ENCODE measurements around the gene TAOK3.
A peak's percentile ranks its signal among the peaks of the same experiment; 100 is the strongest.

The TAOK3 gene

GRCh38 chr12:118373616-118374015 is 909 bp upstream of the TAOK3 start:
- Histone ChIP-seq H3K9me3 (ENCODE audit: insufficient read depth, low read length) (no peaks in the 10 kb centered on the region), H3F3A (ENCODE audit: insufficient read depth) (peaks cover 32% of the 10 kb centered on the region), H3K27me3 (ENCODE audit: low read length) (no peaks in the 10 kb centered on the region), H3K4me3 (ENCODE audit: insufficient read depth, low read length, poor library complexity, severe bottlenecking) (peak overlapping the region; percentile 94), H3K79me2 (ENCODE audit: insufficient read depth, low read length) (peaks cover 44% of the 10 kb centered on the region), H3K9ac (ENCODE audit: low read length) (peak overlapping the region; percentile 67), H4K20me1 (ENCODE audit: low read depth, low read length) (peaks cover 8% of the 10 kb centered on the region), H2AFZ (ENCODE audit: low read depth, low read length, severe bottlenecking) (no peak overlapping the region), H3K4me2 (ENCODE audit: low read depth, low read length, poor library complexity, severe bottlenecking) (peak overlapping the region; percentile 84), H3K9me2 (replicated peaks; ENCODE audit: insufficient read depth, low read length) (no peaks in the 10 kb centered on the region), H3K27ac (ENCODE audit: low read depth, low read length) (0 out of 2 replicates have a peak overlapping the region, but pooled peaks have one; percentile 46), H3K36me3 (ENCODE audit: low read length) (no peaks in the 10 kb centered on the region)
- no peak for TF ChIP-seq CTCF (IDR thresholded peaks at IDR 0.05; ENCODE audit: insufficient read depth, low read length, poor library complexity, severe bottlenecking)
- no peak for TF ChIP-seq EZH2phosphoT487 (conservative IDR thresholded peaks at IDR 0.05; ENCODE audit: low read length)

- peaks cover 24% of the 10 kb centered on the region for H3K79me2 ChIP-seq (ENCODE audit: insufficient read depth, low read length)
- TF ChIP-seq CTCF (IDR thresholded peaks at IDR 0.05; ENCODE audit: insufficient read depth, low read length, poor library complexity, severe bottlenecking) (no peak), EZH2phosphoT487 (conservative IDR thresholded peaks at IDR 0.05; ENCODE audit: low read length) (no peak)
- H3K9me3 ChIP-seq (ENCODE audit: insufficient read depth, low read length), result no peaks in the 10 kb centered on the region
- peak overlapping the region; percentile 86 for H3K4me2 ChIP-seq (ENCODE audit: low read depth, low read length, poor library complexity, severe bottlenecking)
- H4K20me1 ChIP-seq (ENCODE audit: low read depth, low read length), result no peaks in the 10 kb centered on the region
- no peaks in the 10 kb centered on the region for H3K9me2 ChIP-seq (replicated peaks; ENCODE audit: insufficient read depth, low read length)
- H3K27me3 ChIP-seq (ENCODE audit: low read length), result no peaks in the 10 kb centered on the region
- H3K4me3 ChIP-seq (ENCODE audit: insufficient read depth, low read length, poor library complexity, severe bottlenecking), result peak overlapping the region; percentile 98
- H3K36me3 ChIP-seq (ENCODE audit: low read length), result no peaks in the 10 kb centered on the region
- peaks cover 24% of the 10 kb centered on the region for H3F3A ChIP-seq (ENCODE audit: insufficient read depth)
- H2AFZ ChIP-seq (ENCODE audit: low read depth, low read length, severe bottlenecking), result no peak overlapping the region
- no peak overlapping the region for H3K27ac ChIP-seq (ENCODE audit: low read depth, low read length)
- H3K9ac ChIP-seq (ENCODE audit: low read length), result peak overlapping the region; percentile 67
Measured at GRCh38 chr12:118371321-118372282, 1.1 kb downstream of the TAOK3 start.

GRCh38 chr12:118370601-118371000 is 2.1 kb downstream of the TAOK3 start:
- Histone ChIP-seq H2AFZ (ENCODE audit: low read depth, low read length, severe bottlenecking) (no peak overlapping the region), H3K27ac (ENCODE audit: low read depth, low read length) (no peak overlapping the region), H3K4me3 (ENCODE audit: insufficient read depth, low read length, poor library complexity, severe bottlenecking) (no peak overlapping the region), H3K36me3 (ENCODE audit: low read length) (no peaks in the 10 kb centered on the region), H3K27me3 (ENCODE audit: low read length) (no peaks in the 10 kb centered on the region), H3K79me2 (ENCODE audit: insufficient read depth, low read length) (peaks cover 29% of the 10 kb centered on the region; the same call in 1 of the 2 replicates), H4K20me1 (ENCODE audit: low read depth, low read length) (no peaks in the 10 kb centered on the region), H3F3A (ENCODE audit: insufficient read depth) (peaks cover 24% of the 10 kb centered on the region), H3K4me2 (ENCODE audit: low read depth, low read length, poor library complexity, severe bottlenecking) (peak overlapping the region; percentile 86), H3K9me3 (ENCODE audit: insufficient read depth, low read length) (no peaks in the 10 kb centered on the region), H3K9me2 (replicated peaks; ENCODE audit: insufficient read depth, low read length) (no peaks in the 10 kb centered on the region), H3K9ac (ENCODE audit: low read length) (no peak overlapping the region)
- no peak for TF ChIP-seq EZH2phosphoT487 (conservative IDR thresholded peaks at IDR 0.05; ENCODE audit: low read length)
- no peak for TF ChIP-seq CTCF (IDR thresholded peaks at IDR 0.05; ENCODE audit: insufficient read depth, low read length, poor library complexity, severe bottlenecking)

All from SU-DHL-6 (cell line).